Caco-2 (cell line): Measurements from ENCODE around the gene LMNTD2. TPM values are rescaled to one million over a fixed set of nuclear protein-coding genes. Genes with fewer than 3 reads are reported as not detected.

Source experiments
- BruUV-seq: library from RNA; stranded (reverse); fragments of 400-500 nt; replicated peaks from 2 replicates; lab custom pipeline; 2021; lab: Mats Ljungman, UMichigan
- CTCF ChIA-PET: fragments of 300-600 bp; sonication (Branson Sonifier 250); formaldehyde crosslinking; loops from one replicate; lab custom pipeline; 2022; ENCODE audit warnings: antibody characterized with exemption; lab: Charles Lee
- POLR2A ChIA-PET: fragments of 300-600 bp; sonication (Branson Sonifier 250); formaldehyde crosslinking; loops from one replicate; lab custom pipeline; 2022; ENCODE audit warnings: antibody characterized with exemption; lab: Charles Lee
- DNase-seq, 2 experiments: peaks; one replicate each; pipeline versions ENCODE4 v3.0.0 to v3.0.0-alpha.2; 2020 to 2022
- H3K27me3 ChIP-seq: replicated peaks from 2 replicates; pipeline ENCODE4 v1.6.0; 2011; ENCODE audit warnings: low read length; ENCODE audit not compliant: control insufficient read depth, insufficient read depth
- H3K36me3 ChIP-seq: 2 replicates; pipeline ENCODE4 v1.5.1; 2011; ENCODE audit warnings: low read length; ENCODE audit not compliant: control insufficient read depth, insufficient read depth
- H3K4me1 ChIP-seq: fragments of 250-450 bp; sonication (Bioruptor Pico); 2 replicates; pipeline ENCODE4 v1.5.1; 2020; ENCODE audit warnings: mild to moderate bottlenecking
- H3K4me3 ChIP-seq: 2 replicates; pipeline ENCODE4 v1.5.1; 2011; ENCODE audit warnings: low read depth, mild to moderate bottlenecking, control low read depth, low read length
- H3K9me3 ChIP-seq: fragments of 250-450 bp; sonication (Bioruptor Pico); 2 replicates; pipeline ENCODE4 v1.5.1; 2020; ENCODE audit warnings: mild to moderate bottlenecking, moderate library complexity
- H3K27ac Mint-ChIP-seq: one replicate; pipeline ENCODE4 v1.8.0; 2022; ENCODE audit warnings: mixed read lengths; ENCODE audit not compliant: unreplicated experiment
- H3K27me3 Mint-ChIP-seq: one replicate; pipeline ENCODE4 v1.8.0; 2022; ENCODE audit warnings: mixed read lengths; ENCODE audit not compliant: insufficient read depth, unreplicated experiment
- H3K36me3 Mint-ChIP-seq: one replicate; pipeline ENCODE4 v1.8.0; 2022; ENCODE audit warnings: mild to moderate bottlenecking, mixed read lengths; ENCODE audit not compliant: insufficient read depth, unreplicated experiment
- H3K4me1 Mint-ChIP-seq: one replicate; pipeline ENCODE4 v1.8.0; 2022; ENCODE audit warnings: low read depth, mixed read lengths; ENCODE audit not compliant: unreplicated experiment
- H3K4me3 Mint-ChIP-seq: one replicate; pipeline ENCODE4 v1.8.0; 2022; ENCODE audit warnings: mild to moderate bottlenecking, moderate library complexity, mixed read lengths; ENCODE audit not compliant: unreplicated experiment
- H3K9me3 Mint-ChIP-seq: one replicate; pipeline ENCODE4 v1.8.0; 2022; ENCODE audit warnings: mixed read lengths; ENCODE audit not compliant: unreplicated experiment
- intact Hi-C: fragments of 100-400 bp; cut with micrococcal nuclease; formaldehyde crosslinking; loops from one replicate; pipeline ENCODE4 v1.10.0; 2022; ENCODE audit not compliant: unreplicated experiment
- total RNA-seq: library from RNA; stranded (reverse); gene quantifications from 2 replicates; pipeline ENCODE4 v1.2.3, GENCODE V29; 2022
- TF ChIP-seq, protein P1 (sequence below), 2 experiments: fragments of 200-600 bp in 1 of 2; IDR thresholded peaks; 1 replicate in 1 of 2; 2 replicates in 1 of 2; pipeline versions ENCODE4 v1.5.1 to v1.8.0; 2011 to 2022; ENCODE audit warnings: antibody characterized with exemption in 1 of 2, control low read depth in 1 of 2, inconsistent platforms in 1 of 2, low read depth in 1 of 2, low read length in 1 of 2, mild to moderate bottlenecking in 1 of 2, moderate library complexity in 1 of 2; ENCODE audit not compliant: insufficient read depth in 1 of 2, severe bottlenecking in 1 of 2, unreplicated experiment in 1 of 2

LMNTD2 gene
- total RNA-seq, 1 experiment from 2014 or later = 11.9 TPM

DNA sequence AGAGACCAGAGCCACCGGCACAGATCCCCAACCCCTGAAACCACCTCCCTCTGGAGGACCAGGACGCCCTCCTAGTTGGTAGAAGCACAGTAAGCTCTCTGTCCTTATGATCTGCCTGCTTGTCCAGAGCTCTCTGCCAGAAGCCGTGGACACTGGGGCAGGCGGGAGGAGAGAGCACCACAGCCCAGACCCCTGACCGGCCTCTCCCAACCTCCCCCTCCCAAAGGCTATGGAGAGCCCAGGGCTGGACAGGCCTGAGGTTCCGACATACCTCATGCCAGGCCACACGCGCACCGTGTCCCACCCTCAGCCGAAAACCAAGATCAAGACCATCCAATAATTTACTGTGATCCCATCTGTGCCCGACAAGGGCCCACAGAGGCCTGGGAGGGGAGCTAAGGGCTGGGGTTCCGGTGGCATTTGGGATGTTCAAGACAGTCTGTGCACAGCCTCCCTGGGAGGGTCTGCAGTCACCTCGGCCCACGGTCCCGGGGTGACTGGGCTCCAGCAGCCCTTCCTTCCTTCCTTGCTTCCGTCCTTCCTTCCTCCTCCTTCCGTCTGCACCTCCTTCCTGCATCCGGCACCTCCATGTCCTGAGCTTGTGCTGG, 28.5 kb downstream of the LMNTD2 start:
- BruUV-seq = no TSS peak

DNA sequence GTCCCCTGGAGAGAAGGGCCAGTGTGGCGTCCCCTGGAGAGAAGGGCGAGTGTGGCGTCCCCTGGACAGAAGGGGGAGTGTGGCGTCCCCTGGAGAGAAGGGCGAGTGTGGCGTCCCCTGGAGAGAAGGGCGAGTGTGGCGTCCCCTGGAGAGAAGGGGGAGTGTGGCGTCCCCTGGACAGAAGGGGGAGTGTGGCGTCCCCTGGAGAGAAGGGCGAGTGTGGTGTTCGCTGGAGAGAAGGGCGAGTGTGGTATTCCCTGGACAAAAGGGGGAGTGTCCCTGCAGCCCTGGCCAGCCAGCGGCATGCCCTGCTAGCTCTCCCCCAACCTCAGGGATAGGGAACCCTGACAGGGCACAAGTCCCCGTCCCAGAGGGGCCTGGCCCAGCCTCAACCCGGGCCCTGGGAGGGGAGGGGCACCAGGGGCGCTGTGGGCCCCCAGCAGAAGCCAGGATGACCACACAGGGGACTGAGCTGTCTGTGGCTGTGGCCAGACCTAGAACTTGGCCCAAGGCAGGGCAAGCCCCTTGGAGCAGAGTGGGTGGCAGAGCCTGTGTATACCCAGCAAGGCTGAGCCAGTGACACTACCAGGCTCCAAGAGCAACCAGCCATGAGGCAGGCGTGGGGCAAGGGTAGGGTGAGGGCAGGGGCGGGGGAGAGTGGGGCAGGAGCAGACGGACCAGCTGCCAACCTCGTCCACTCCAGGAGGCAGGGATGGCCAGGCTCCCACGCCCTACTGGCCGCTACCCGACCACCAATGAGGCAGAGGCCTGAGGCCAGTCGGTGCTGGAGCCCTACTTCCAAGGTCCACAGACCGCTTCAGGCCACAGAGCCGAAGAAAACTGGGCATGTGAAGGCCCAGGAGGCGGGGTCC, 29.3 kb downstream of the LMNTD2 start:
- H3K4me1 Mint-ChIP-seq = no peaks in the 10 kb centered on the region
- H3K9me3 ChIP-seq = no peaks in the 10 kb centered on the region
- no peak for DNase-seq
- no peaks in the 10 kb centered on the region for H3K9me3 Mint-ChIP-seq
- H3K36me3 ChIP-seq = peaks cover 3% of the 10 kb centered on the region
- intact Hi-C loops = no loop called here
- H3K4me3 ChIP-seq = no peak overlapping the region
- peaks cover 41% of the 10 kb centered on the region for H3K36me3 Mint-ChIP-seq
- ChIA-PET POLR2A (no interaction called here), CTCF (no interaction called here)
- BruUV-seq = no TSS peak
- H3K4me3 Mint-ChIP-seq = no peak overlapping the region
- TF ChIP-seq, protein P1, sequence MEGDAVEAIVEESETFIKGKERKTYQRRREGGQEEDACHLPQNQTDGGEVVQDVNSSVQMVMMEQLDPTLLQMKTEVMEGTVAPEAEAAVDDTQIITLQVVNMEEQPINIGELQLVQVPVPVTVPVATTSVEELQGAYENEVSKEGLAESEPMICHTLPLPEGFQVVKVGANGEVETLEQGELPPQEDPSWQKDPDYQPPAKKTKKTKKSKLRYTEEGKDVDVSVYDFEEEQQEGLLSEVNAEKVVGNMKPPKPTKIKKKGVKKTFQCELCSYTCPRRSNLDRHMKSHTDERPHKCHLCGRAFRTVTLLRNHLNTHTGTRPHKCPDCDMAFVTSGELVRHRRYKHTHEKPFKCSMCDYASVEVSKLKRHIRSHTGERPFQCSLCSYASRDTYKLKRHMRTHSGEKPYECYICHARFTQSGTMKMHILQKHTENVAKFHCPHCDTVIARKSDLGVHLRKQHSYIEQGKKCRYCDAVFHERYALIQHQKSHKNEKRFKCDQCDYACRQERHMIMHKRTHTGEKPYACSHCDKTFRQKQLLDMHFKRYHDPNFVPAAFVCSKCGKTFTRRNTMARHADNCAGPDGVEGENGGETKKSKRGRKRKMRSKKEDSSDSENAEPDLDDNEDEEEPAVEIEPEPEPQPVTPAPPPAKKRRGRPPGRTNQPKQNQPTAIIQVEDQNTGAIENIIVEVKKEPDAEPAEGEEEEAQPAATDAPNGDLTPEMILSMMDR (IDR thresholded peaks at IDR 0.05; ENCODE audit: insufficient read depth in 1 of 2, low read depth in 1 of 2, low read length in 1 of 2, severe bottlenecking in 1 of 2, unreplicated experiment in 1 of 2) = no peak
- no peaks in the 10 kb centered on the region for H3K27me3 ChIP-seq
- H3K4me1 ChIP-seq = no peaks in the 10 kb centered on the region
- H3K27me3 Mint-ChIP-seq = no peaks in the 10 kb centered on the region
- no peak overlapping the region for H3K27ac Mint-ChIP-seq

More for the DNA sequence above, 28.5 kb downstream of the LMNTD2 start:
- Histone ChIP-seq H3K4me3 (no peak overlapping the region), H3K4me1 (no peaks in the 10 kb centered on the region), H3K36me3 (peaks cover 3% of the 10 kb centered on the region), H3K27me3 (no peaks in the 10 kb centered on the region), H3K9me3 (no peaks in the 10 kb centered on the region)
- TF ChIP-seq, protein P1 (IDR thresholded peaks at IDR 0.05; ENCODE audit: insufficient read depth in 1 of 2, low read depth in 1 of 2, low read length in 1 of 2, severe bottlenecking in 1 of 2, unreplicated experiment in 1 of 2) = no peak
- Mint-ChIP-seq H3K27me3 (no peaks in the 10 kb centered on the region), H3K4me3 (no peak overlapping the region), H3K4me1 (no peaks in the 10 kb centered on the region), H3K27ac (no peak overlapping the region), H3K9me3 (no peaks in the 10 kb centered on the region), H3K36me3 (peaks cover 49% of the 10 kb centered on the region)
- DNase-seq = peak in 1 of 2 experiments; percentile 34
- CTCF ChIA-PET = no interaction called here
- POLR2A ChIA-PET = no interaction called here
- intact Hi-C loops = no loop called here

DNA sequence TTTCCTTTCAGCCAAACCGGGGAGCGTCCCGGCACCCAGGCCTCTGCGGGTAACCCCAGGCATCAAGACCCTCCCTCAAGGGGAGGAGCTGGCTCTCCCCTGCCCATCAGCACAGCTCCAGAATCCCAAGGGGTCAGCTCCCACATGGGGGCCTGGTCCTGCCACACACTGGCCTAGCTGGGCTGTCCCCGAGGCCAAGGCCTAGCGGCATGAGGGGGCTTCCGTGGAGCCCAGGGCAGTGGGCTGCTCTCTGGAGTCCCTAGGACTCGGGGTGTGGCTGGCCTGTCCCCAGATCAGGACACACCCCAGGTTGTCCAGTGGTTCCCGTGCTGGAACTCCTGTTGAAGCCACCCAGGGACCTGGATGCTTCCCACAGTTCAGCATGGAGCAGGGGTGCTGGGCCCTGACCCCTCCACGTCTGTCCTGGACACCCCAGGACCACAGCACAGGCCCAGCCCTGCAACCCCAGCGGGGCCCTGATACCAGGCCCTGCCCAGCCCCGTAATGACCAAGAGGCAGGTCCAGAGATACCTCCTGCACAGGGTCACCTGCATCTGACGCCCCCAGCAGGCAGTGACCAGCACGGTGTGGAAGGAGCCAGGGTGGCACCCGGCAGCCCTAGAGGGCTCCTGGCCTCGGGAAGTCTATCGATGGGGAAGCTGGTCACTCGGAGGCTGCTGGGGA, 30.7 kb downstream of the LMNTD2 start:
- BruUV-seq = no TSS peak
- TF ChIP-seq, protein P1 (IDR thresholded peaks at IDR 0.05; ENCODE audit: insufficient read depth in 1 of 2, low read depth in 1 of 2, low read length in 1 of 2, severe bottlenecking in 1 of 2, unreplicated experiment in 1 of 2) = no peak
- ChIA-PET CTCF (no interaction called here), POLR2A (interaction anchor here (0.6 kb wide), 1 partner anchor 13 kb away, joined by 4 read pairs; no protein-coding TSS in a partner anchor)
- Mint-ChIP-seq H3K27me3 (no peaks in the 10 kb centered on the region), H3K9me3 (no peaks in the 10 kb centered on the region), H3K4me3 (no peak overlapping the region), H3K36me3 (peaks cover 39% of the 10 kb centered on the region), H3K27ac (no peak overlapping the region), H3K4me1 (no peaks in the 10 kb centered on the region)
- Histone ChIP-seq H3K4me3 (no peak overlapping the region), H3K36me3 (peaks cover 3% of the 10 kb centered on the region), H3K27me3 (no peaks in the 10 kb centered on the region), H3K4me1 (no peaks in the 10 kb centered on the region), H3K9me3 (no peaks in the 10 kb centered on the region)
- no peak for DNase-seq
- intact Hi-C loops = no loop called here
